ENCODE data around the gene SNX4.

GRCh38 chr3:125402639-125403038, 117.4 kb downstream of the SNX4 start:
- TF ChIP-seq CTCF (IDR thresholded peaks at IDR 0.05; ENCODE audit: low read depth, low read length, missing input control) (no peak), EGR1 (IDR thresholded peaks at IDR 0.05; ENCODE audit: low read depth in 2 of 2) (no peak), MAX (IDR thresholded peaks at IDR 0.05) (no peak), RXRA (IDR thresholded peaks at IDR 0.05) (no peak), TAF1 (conservative IDR thresholded peaks at IDR 0.05) (no peak), RAD21 (IDR thresholded peaks at IDR 0.05) (no peak), ATF3 (IDR thresholded peaks at IDR 0.05) (no peak), ZBTB33 (IDR thresholded peaks at IDR 0.05) (no peak)
